ENCODE results near the gene TXN2.
"Not testable (repeated sequence)": the region's sequence is repeated elsewhere in the genome, so short reads cannot be mapped to it uniquely, and the experiment has no call there.

TXN2 gene

GRCh38 chr22:36432592-36433317 is 48.7 kb downstream of the TXN2 start:
- no peak for DNase-seq (ENCODE audit: low read depth in 2 of 2, low spot score in 1 of 2)

GRCh38 chr22:36431977-36432376 is 49.5 kb downstream of the TXN2 start:
- DNase-seq (ENCODE audit: low read depth in 2 of 2, low spot score in 1 of 2), result no peak

GRCh38 chr22:36430863-36431262 is 50.6 kb downstream of the TXN2 start:
- no peak for DNase-seq (ENCODE audit: low read depth in 2 of 2, low spot score in 1 of 2)

GRCh38 chr22:36427952-36428351 is 53.5 kb downstream of the TXN2 start:
- not testable (repeated sequence) for DNase-seq (ENCODE audit: low read depth in 2 of 2, low spot score in 1 of 2)

GRCh38 chr22:36425977-36426523 is 55.4 kb downstream of the TXN2 start:
- DNase-seq (ENCODE audit: low read depth in 2 of 2, low spot score in 1 of 2), result no peak

GRCh38 chr22:36424901-36425579 is 56.4 kb downstream of the TXN2 start:
- DNase-seq (ENCODE audit: low read depth in 2 of 2, low spot score in 1 of 2), result no peak

- not testable (repeated sequence) for DNase-seq (ENCODE audit: low read depth in 2 of 2, low spot score in 1 of 2)
Measured at GRCh38 chr22:36424466-36424865, 57.0 kb downstream of the TXN2 start.

- DNase-seq (ENCODE audit: low read depth in 2 of 2, low spot score in 1 of 2), result no peak
Measured at GRCh38 chr22:36423461-36424404, 57.7 kb downstream of the TXN2 start.

- DNase-seq (ENCODE audit: low read depth in 2 of 2, low spot score in 1 of 2), result no peak
Measured at GRCh38 chr22:36422287-36423014, 59.0 kb downstream of the TXN2 start.

- no peak for DNase-seq (ENCODE audit: low read depth in 2 of 2, low spot score in 1 of 2)
Measured at GRCh38 chr22:36419912-36420882, 61.2 kb downstream of the TXN2 start.

DNA sequence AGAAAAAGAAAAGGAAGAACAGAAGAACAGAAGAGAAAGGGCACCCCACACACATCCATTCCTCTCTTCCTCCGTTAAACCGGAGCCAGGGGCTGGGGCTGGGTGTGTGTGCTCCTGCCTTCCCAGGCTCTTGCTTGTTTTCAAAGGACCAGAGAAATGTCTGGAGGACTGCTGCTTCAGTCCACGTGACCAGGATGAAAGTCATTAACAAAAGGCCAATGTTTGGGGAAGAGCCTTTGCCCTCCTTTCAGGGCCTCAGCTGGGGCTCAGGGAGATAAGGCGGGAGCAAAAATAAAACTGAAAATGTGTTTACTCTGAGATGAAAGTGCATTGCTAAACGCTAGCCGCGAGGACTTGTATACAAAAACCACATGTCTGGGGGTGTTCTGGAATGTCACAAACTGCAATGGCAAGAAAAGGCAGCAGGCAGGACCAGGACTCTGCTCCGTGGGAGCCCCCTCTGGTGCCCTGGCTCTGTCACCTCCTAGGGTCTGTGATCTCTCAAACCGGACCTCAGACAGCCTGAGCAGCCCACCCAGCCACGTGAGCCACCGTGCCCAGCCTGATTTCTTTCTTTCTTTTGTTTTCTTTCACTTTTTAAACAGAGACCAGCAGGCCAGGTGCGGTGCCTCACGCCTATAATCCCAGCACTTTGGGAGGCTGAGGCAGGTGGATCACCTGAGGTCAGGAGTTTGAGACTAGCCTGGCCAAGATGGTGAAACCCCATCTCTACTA is 62.1 kb downstream of the TXN2 start:
- no peak for DNase-seq (ENCODE audit: low read depth in 2 of 2, low spot score in 1 of 2)

DNA sequence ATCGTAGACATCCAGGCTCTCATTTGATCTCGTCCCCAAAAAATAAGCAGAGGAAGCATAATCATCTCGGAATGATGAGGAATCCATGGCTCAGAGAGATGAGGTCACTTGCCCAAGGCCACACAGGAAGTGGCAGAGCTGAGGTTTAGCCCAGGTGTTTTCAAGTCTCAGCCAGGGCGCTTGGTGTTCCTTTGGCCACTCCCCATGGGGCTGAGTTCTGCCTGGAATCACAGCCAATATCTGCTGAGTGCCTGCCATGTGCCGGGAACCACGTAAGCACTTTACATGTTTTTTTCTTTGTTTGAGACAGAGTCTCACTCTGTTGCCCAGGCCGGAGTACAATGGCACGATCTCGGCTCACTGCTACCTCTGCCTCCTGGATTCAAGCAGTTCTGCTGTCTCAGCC is 64.2 kb downstream of the TXN2 start:
- no peak for DNase-seq (ENCODE audit: low read depth in 2 of 2, low spot score in 1 of 2)

Measured in stimulated activated CD8-positive, alpha-beta memory T cell treated with anti-CD3 and anti-CD28 coated beads, Interleukin-4, amount 100 ng/mL, for 1 hour (primary cell).